CD4-positive, alpha-beta T cell (primary cell): ENCODE data around the gene LNX1. TPM values are rescaled to one million over a fixed set of nuclear protein-coding genes. Genes with fewer than 3 reads are reported as not detected.

ENCODE experiments used
- ATAC-seq: fragments of 200-7000 bp; cut with Tn5 transposase; one replicate; pipeline ENCODE4 v1.10.0; 2022; ENCODE audit warnings: mild to moderate bottlenecking; ENCODE audit not compliant: poor library complexity
- CTCF ChIA-PET: fragments of 350-600 bp; sonication (Branson Sonifier 250); formaldehyde crosslinking; loops from one replicate; lab custom pipeline; 2021; ENCODE audit warnings: antibody characterized with exemption, inconsistent platforms; lab: Charles Lee
- POLR2A ChIA-PET: fragments of 350-600 bp; sonication (Branson Sonifier 250); formaldehyde crosslinking; loops from one replicate; lab custom pipeline; 2021; ENCODE audit warnings: antibody characterized with exemption, inconsistent platforms; lab: Charles Lee
- DNase-seq, 14 experiments: peaks; one replicate each; pipeline ENCODE4 v3.0.0-alpha.2; 2013 to 2020; ENCODE audit warnings: mixed read lengths in 2 of 14
- H3K27ac ChIP-seq, 2 donors: one replicate each; pipeline versions ENCODE4 v1.5.1 to v1.7.0; 2013; ENCODE audit warnings: low read length in 2 of 2, low read depth in 1 of 2, mild to moderate bottlenecking in 1 of 2
- H3K27me3 ChIP-seq, 2 experiments: 1 replicate in 1 of 2; 2 replicates in 1 of 2; pipeline versions ENCODE4 v1.6.1 to v1.7.0; 2013; ENCODE audit warnings: low read length in 2 of 2, control low read depth in 1 of 2, mild to moderate bottlenecking in 1 of 2, moderate library complexity in 1 of 2; ENCODE audit not compliant: insufficient read depth in 2 of 2, control insufficient read depth in 1 of 2
- H3K36me3 ChIP-seq: one replicate; pipeline ENCODE4 v1.6.1; 2013; ENCODE audit warnings: low read length, control low read depth; ENCODE audit not compliant: insufficient read depth
- H3K4me1 ChIP-seq: one replicate; pipeline ENCODE4 v1.6.1; 2013; ENCODE audit warnings: low read length, control low read depth; ENCODE audit not compliant: insufficient read depth
- H3K4me3 ChIP-seq: one replicate; pipeline ENCODE4 v1.5.1; 2013; ENCODE audit warnings: mild to moderate bottlenecking, low read length, moderate library complexity
- H3K9me3 ChIP-seq, 2 experiments: 1 replicate in 1 of 2; 2 replicates in 1 of 2; pipeline versions ENCODE4 v1.6.1 to v1.7.0; 2013; ENCODE audit warnings: low read length in 2 of 2, mild to moderate bottlenecking in 2 of 2, control low read depth in 1 of 2, moderate library complexity in 1 of 2; ENCODE audit not compliant: control insufficient read depth in 1 of 2, insufficient read depth in 1 of 2
- H3K27ac Mint-ChIP-seq: one replicate; pipeline ENCODE4 v1.8.0; 2020; ENCODE audit warnings: mixed read lengths
- H3K27me3 Mint-ChIP-seq: one replicate; pipeline ENCODE4 v1.8.0; 2021; ENCODE audit warnings: mixed read lengths
- H3K36me3 Mint-ChIP-seq: one replicate; pipeline ENCODE4 v1.8.0; 2021; ENCODE audit warnings: low read depth, mixed read lengths
- H3K4me1 Mint-ChIP-seq: one replicate; pipeline ENCODE4 v1.8.0; 2021; ENCODE audit warnings: low read depth, mixed read lengths
- H3K4me3 Mint-ChIP-seq: one replicate; pipeline ENCODE4 v1.8.0; 2020; ENCODE audit warnings: mild to moderate bottlenecking, mixed read lengths
- H3K9me3 Mint-ChIP-seq: one replicate; pipeline ENCODE4 v1.8.0; 2020; ENCODE audit warnings: mixed read lengths
- intact Hi-C, 2 experiments: fragments of 100-400 bp; cut with DNase I in 1 of 2; cut with micrococcal nuclease in 1 of 2; formaldehyde crosslinking; loops; one replicate each; pipeline versions ENCODE4 v1.15.1 to v1.9.0; 2023 to 2025; cut with DNase I, micrococcal nuclease
- total RNA-seq, 174 experiments: library from RNA in 2 of 174; stranded (reverse) in 2 of 174; gene quantifications; one replicate each; pipeline ENCODE4 v1.2.3 and lab custom pipeline; 2021 to 2026
- TF ChIP-seq, protein P1 (sequence below): fragments of 200-600 bp; IDR thresholded peaks from one replicate; pipeline ENCODE4 v1.8.0; 2022; ENCODE audit warnings: antibody characterized with exemption, mild to moderate bottlenecking

Gene LNX1
- total RNA-seq, 2 experiments from 2014 or later = not detected

DNA sequence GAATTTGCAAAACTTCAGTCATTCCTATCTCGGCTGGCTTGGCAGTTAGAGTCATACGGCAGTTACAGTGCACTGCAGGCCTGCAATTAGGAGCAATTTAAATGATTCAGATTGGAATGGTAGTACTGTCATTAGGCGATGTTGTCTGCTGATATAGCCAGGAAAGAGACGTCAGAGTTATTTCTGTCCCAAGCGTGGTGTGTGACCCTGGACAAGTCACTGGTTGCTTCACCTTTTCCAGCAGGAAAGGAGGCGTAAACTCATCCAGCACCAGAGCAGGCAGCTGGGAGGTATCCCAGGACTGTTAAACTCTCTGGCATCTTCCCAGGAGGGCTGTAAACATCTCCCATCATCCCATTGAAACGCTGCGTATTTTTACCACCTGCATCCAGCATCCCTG, 836 bp upstream of the LNX1 start:
- no peaks in the 10 kb centered on the region for H3K36me3 Mint-ChIP-seq
- ChIA-PET POLR2A (no interaction called here), CTCF (no interaction called here)
- peaks cover 6% of the 10 kb centered on the region for H3K4me1 Mint-ChIP-seq
- TF ChIP-seq, protein P1, sequence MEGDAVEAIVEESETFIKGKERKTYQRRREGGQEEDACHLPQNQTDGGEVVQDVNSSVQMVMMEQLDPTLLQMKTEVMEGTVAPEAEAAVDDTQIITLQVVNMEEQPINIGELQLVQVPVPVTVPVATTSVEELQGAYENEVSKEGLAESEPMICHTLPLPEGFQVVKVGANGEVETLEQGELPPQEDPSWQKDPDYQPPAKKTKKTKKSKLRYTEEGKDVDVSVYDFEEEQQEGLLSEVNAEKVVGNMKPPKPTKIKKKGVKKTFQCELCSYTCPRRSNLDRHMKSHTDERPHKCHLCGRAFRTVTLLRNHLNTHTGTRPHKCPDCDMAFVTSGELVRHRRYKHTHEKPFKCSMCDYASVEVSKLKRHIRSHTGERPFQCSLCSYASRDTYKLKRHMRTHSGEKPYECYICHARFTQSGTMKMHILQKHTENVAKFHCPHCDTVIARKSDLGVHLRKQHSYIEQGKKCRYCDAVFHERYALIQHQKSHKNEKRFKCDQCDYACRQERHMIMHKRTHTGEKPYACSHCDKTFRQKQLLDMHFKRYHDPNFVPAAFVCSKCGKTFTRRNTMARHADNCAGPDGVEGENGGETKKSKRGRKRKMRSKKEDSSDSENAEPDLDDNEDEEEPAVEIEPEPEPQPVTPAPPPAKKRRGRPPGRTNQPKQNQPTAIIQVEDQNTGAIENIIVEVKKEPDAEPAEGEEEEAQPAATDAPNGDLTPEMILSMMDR = no peak
- H3K27ac ChIP-seq = no peak overlapping the region
- no peaks in the 10 kb centered on the region for H3K9me3 ChIP-seq
- H3K4me3 ChIP-seq = no peak overlapping the region
- ATAC-seq = no peak
- peaks cover 5 to 20% of the 10 kb centered on the region in 2 experiments for H3K27me3 ChIP-seq
- H3K27me3 Mint-ChIP-seq = peaks cover 70% of the 10 kb centered on the region
- no peak overlapping the region for H3K27ac Mint-ChIP-seq
- intact Hi-C loops = no loop called here
- no peaks in the 10 kb centered on the region for H3K9me3 Mint-ChIP-seq
- H3K36me3 ChIP-seq = no peaks in the 10 kb centered on the region
- no peaks in the 10 kb centered on the region for H3K4me1 ChIP-seq
- no peak for DNase-seq
- H3K4me3 Mint-ChIP-seq = no peak overlapping the region

DNA sequence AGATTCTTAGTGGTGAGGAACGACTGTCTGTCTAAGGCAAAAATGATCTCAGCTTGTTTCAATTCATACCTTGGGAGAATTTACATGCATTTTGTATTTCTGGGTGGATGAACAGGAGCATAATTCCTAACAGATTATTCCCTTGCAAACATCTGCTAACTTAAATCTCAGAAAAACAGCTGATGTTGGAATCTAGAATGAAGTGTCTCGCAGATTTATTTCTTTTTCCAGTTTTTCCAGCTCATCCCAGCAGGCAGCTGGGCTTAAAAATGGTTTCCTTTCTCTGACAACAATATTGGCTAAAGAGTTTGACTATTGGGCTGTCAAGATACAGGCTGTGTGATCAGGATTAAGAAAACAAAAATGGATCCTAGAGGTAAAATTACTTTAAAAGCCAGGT, 1.1 kb downstream of the LNX1 start:
- H3K27me3 Mint-ChIP-seq = peaks cover 61% of the 10 kb centered on the region
- H3K4me1 Mint-ChIP-seq = peaks cover 6% of the 10 kb centered on the region
- H3K9me3 ChIP-seq = no peaks in the 10 kb centered on the region
- no peak for DNase-seq
- no peak overlapping the region for H3K4me3 ChIP-seq
- POLR2A ChIA-PET = no interaction called here
- H3K27ac ChIP-seq = no peak overlapping the region
- no peak overlapping the region for H3K4me3 Mint-ChIP-seq
- no peaks in the 10 kb centered on the region for H3K36me3 ChIP-seq
- H3K27ac Mint-ChIP-seq = no peak overlapping the region
- TF ChIP-seq, protein P1 = no peak
- no peaks in the 10 kb centered on the region for H3K4me1 ChIP-seq
- no peaks in the 10 kb centered on the region for H3K9me3 Mint-ChIP-seq
- no peaks in the 10 kb centered on the region for H3K36me3 Mint-ChIP-seq
- CTCF ChIA-PET = no interaction called here
- ATAC-seq = no peak
- peaks cover 5 to 20% of the 10 kb centered on the region in 2 experiments for H3K27me3 ChIP-seq
- intact Hi-C loops = no loop called here

DNA sequence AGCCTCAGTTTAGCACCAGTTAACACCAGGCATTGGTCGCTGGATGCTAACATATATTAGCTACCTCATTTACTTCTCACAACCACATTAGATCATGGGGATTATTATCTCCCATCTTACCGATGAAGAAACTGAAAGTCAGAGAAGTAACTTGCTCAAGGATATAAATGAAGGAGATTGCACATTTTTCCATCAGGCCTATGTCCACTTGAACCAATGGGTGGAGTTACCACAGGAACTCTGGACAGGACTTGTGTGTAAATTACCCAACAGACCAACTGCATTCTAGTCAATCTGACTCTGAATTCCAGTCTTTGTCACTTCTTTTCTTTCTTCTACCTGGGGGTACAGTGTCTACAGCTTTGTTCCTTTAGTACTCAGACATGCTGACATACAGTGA, 1.8 kb downstream of the LNX1 start:
- POLR2A ChIA-PET = no interaction called here
- no peak overlapping the region for H3K4me3 Mint-ChIP-seq
- no peak for DNase-seq
- ATAC-seq = no peak
- peaks cover 61% of the 10 kb centered on the region for H3K27me3 Mint-ChIP-seq
- Histone ChIP-seq H3K4me3 (no peak overlapping the region), H3K27me3 (peaks cover 5 to 20% of the 10 kb centered on the region in 2 experiments), H3K4me1 (no peaks in the 10 kb centered on the region), H3K27ac (no peak overlapping the region), H3K9me3 (no peaks in the 10 kb centered on the region), H3K36me3 (no peaks in the 10 kb centered on the region)
- H3K36me3 Mint-ChIP-seq = no peaks in the 10 kb centered on the region
- peaks cover 6% of the 10 kb centered on the region for H3K4me1 Mint-ChIP-seq
- no peaks in the 10 kb centered on the region for H3K9me3 Mint-ChIP-seq
- intact Hi-C loops = no loop called here
- no peak overlapping the region for H3K27ac Mint-ChIP-seq
- CTCF ChIA-PET = no interaction called here
- TF ChIP-seq, protein P1 = no peak
